HCEC 1CT (cell line): ENCODE measurements around the gene CLDN7.

Experiments
- DNase-seq: peaks from one replicate; pipeline ENCODE4 v3.0.0-alpha.2; 2017

CLDN7 gene

DNA sequence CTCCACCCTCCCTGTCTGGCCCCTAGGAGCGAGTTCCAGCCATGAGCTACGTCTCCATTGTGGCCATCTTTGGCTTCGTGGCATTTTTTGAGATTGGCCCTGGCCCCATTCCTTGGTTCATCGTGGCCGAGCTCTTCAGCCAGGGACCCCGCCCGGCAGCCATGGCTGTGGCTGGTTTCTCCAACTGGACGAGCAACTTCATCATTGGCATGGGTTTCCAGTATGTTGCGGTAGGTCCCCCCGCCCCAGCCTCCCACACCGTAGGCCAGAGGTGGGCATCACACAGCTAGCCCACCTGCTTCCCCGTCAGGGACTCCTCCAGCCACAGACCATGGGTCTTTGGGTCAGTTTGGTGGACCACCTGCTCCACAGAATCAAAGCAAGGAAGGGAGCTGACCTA lies 23.4 kb upstream of the CLDN7 start:
- no peak for DNase-seq

DNA sequence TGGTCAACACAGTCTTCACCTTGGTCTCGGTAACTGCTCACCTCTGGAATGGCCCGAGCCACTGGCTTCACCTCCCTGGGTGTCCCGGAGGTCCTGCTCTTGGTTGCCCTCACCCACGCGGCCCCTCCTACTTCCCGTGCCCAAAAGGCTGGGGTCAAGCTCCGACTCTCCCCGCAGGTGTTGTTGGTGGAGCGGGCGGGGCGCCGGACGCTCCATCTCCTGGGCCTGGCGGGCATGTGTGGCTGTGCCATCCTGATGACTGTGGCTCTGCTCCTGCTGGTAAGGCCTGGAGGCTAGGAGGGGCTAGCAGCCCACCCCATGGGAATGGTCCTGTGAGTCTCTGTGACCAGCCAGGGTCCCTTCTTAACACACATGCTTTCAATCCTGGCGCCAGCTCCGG lies 22.6 kb upstream of the CLDN7 start:
- no peak for DNase-seq

DNA sequence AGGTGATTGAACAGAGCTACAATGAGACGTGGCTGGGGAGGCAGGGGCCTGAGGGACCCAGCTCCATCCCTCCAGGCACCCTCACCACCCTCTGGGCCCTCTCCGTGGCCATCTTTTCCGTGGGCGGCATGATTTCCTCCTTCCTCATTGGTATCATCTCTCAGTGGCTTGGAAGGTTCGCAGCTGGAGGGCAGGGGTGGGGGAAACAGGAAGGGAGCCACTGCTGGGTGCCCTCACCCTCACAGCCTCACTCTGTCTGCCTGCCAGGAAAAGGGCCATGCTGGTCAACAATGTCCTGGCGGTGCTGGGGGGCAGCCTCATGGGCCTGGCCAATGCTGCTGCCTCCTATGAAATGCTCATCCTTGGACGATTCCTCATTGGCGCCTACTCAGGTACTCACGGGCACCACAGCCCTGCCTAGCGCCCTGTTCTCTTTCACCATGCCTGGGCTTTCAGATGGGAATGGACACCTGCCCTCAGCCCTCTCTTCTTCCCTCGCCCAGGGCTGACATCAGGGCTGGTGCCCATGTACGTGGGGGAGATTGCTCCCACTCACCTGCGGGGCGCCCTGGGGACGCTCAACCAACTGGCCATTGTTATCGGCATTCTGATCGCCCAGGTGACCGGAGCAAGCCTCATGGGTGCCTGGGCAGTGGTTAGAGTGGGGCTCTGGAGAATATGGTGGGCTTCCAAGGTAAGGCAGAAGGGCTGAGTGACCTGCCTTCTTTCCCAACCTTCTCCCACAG lies 21.4 kb upstream of the CLDN7 start:
- DNase-seq = no peak

DNA sequence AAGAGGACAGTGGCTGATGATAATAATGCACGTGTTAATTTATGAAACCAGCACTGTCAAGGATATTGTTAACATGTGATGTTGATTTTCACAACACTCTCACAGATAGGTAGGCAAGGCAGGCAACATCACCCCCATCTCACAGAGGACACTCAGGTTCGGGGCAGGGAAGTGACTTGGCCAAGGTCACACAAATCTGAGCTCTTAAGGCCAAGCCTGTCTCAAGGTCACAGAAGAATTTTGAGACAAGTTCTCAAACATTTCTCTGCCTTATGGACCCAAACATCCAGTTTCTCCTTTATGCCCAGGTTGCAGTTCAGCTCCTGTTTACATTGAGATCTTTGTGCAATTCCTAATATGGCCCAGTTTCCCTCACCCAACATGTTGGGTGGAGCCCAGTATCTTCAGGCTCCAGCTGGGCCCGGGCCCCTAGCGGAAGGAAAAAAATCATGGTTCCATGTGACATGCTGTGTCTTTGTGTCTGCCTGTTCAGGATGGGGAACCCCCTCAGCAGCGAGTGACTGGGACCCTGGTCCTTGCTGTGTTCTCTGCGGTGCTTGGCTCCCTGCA lies 20.6 kb upstream of the CLDN7 start:
- DNase-seq = peak; percentile 29

DNA sequence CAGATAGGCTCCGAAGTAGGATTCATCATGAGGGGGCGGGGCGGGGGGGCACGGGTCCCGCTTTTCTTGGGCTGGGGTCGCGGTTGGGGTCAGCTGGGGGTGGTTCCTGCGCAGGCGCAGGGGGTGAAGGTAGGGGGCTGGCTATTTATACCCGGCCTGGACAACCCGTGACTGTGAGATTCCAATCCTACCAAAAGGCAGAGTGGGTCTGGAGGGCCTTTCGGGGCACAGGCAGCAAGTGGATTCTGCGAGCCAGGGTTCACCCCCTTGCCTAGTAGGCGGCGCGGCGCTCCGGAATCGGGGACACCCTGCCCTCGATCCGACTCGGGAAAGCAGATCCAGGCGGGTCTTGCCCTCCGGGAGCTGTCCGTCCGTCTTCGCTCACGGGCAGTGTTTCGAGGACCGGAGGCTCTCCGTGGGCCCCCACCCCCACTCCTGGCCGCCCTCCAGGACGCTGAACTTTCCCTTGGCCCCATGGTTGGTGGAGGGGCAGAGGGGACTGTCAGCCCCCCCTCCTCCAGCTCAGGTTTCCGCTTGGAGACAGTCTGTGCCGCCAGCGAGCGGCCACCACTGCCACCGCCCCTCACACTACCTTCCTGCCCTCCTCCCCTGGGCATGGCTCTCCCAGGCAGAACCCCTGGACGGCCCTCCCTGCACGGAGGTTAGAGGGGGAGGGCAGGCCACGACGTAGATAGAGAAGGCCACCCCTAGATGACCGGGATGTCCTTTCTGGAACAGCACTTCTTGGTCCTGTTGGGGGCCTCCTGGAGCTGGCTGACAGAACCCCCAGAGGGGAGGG lies 19.9 kb upstream of the CLDN7 start:
- no peak for DNase-seq

- peak; percentile 90 for DNase-seq
Measured at GRCh38 chr17:7281074-7281952, 19.0 kb upstream of the CLDN7 start, which contains the start of gene SLC2A4. Gene SLC2A4 (plus strand): TSS chr17:7281718. CDS start chr17:7281935, 217 bp downstream.

GRCh38 chr17:7280519-7281073 lies 18.3 kb upstream of the CLDN7 start:
- DNase-seq = peak; percentile 71

DNA sequence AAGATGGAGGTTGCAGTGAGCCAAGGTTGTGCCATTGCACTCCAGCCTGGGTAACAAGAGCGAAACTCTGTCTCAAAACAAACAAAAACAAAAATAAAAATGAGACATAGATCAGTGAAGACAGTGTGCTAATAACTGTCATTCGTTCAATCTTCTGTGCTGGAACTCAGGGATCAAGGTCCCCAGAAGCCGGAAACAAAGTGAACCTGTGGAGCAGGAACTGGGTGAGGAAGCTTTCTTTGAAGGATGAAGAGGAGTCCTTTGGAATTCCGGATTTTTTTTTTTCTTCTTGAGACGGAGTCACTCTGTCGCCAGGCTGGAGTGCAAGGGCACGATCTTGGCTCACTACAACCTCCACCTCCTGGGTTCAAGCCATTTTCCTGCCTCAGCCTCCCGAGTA lies 17.2 kb upstream of the CLDN7 start:
- no peak for DNase-seq

DNA sequence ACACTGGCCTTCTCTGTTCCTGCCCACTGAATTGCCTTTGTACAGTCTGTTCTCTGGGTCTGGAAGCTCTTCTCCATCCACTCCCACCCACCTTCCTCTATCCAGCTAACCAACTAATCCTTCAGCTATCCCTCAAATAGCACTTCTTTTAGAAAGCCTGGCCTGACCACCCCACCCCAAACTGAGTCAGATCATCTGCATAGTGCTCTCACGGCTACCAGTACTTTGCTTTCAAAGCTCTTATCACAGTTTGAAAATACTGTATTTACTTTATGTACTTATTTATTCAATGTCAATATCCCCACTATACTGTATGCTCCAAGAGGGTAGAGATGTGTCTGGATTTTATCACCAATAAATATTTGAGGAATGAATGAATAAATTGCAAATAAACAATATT lies 4.5 kb upstream of the CLDN7 start:
- peak; percentile 26 for DNase-seq

GRCh38 chr17:7263801-7264078 lies 1.5 kb upstream of the CLDN7 start:
- no peak for DNase-seq

GRCh38 chr17:7262935-7263800 lies 890 bp upstream of the CLDN7 start:
- no peak for DNase-seq

DNA sequence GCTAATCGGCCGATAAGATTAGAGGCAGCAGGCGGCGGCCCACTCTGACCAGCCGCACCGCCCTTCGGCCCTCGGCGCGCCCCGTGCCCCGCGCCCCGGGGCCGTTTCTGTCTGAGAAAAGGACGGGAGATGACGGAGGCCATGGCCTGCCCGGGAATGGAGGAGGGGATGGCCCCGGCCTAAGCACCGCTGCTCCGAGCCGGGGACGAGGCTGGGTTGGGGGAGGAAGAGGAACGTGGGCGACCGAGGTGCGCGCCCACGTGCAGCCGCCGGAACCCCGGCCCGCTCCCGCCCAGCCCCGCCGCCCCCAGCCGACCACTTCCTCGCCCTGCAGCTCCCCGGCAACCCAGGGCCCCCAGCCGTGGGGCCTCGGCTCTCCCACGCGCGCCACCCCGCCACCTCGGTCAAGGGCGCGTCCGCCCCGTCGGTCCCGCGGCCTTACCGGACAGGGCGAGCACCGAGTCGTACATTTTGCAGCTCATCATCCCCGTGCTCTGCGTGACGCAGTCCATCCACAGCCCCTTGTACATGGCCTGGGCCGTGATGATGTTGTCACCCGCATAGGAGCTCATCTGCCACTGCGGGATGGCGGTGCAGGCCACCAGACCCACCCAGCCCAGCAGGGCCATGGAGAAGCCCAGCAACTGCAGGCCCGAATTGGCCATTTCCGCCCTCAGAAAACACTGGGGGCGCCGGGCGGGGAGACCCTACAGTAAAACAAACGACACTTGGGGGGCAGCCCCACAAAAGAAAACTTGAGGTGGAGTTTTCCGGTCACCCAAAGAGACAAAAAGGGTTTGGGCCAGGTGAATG lies 693 bp downstream of the CLDN7 start:
- no peak for DNase-seq

DNA sequence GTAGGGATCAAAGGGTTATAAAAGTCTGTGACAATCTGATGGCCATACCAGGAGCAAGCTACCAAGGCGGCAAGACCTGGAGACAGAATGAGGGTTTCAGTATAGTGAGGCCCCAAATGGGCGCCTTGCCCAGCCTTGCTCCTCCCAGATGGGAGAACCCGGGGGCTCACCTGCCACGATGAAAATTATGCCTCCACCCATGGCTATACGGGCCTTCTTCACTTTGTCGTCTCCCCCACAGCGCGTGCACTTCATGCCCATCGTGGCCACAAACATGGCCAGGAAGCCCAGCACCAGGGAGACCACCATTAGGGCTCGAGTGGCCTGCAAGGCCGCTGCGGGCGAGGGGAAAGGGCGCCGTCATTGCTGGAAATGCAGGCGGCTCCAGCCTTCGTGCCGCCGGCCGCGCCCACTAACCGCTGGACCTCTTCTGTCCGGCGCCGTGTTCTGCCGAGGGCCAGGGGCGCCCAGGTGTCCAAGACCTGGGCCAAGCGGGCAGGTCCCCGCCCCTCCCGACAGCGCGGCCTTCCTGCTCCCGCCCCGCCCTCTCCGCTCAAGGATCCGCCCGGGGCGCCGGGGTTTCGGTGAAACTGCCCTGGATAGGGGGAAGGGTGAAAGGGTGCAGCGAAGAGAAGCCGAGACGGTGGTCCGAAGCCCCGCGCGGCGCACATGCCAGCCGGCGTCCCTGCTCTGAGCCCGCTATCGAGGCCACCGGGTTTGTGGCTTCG lies 1.5 kb downstream of the CLDN7 start:
- DNase-seq = no peak

DNA sequence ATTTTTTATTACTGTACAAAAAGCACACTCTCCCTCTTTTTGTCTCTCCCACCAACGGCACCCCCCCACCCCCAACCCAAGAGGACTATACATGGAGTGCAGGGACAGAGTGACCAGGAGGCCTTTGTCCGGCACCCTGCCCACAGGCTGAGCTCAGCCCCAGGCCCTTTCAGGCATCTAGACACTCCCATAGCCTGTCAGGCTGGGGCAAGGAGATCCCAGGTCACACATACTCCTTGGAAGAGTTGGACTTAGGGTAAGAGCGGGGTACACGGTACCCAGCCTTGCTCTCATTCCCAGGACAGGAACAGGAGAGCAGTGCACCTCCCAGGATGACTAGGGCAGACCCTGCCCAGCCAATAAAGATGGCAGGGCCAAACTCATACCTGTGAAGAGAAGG lies 2.1 kb downstream of the CLDN7 start:
- DNase-seq = no peak

- no peak for DNase-seq
Measured at GRCh38 chr17:7259555-7259889, 2.8 kb downstream of the CLDN7 start.

GRCh38 chr17:7258731-7259554 lies 3.3 kb downstream of the CLDN7 start:
- peak; percentile 37 for DNase-seq

GRCh38 chr17:7256766-7257456 lies 5.4 kb downstream of the CLDN7 start:
- no peak for DNase-seq

DNA sequence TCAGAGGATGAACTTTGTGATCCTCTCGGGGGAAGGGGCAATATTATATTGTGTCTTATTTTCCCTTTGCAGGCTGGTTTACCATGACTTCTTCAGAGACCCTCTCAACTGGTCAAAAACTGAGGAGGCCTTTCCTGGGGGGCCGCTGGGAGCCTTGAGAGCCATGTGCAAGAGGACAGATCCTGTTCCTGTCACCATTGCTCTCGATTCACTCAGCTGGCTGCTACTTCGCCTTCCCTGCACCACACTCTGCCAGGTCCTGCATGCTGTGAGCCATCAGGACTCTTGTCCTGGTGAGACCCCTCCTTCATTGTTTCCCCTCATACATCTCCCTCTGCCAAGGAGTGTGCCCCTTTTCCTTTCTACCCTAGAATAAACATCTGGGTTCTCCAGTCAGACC lies 7.8 kb downstream of the CLDN7 start:
- DNase-seq = no peak

DNA sequence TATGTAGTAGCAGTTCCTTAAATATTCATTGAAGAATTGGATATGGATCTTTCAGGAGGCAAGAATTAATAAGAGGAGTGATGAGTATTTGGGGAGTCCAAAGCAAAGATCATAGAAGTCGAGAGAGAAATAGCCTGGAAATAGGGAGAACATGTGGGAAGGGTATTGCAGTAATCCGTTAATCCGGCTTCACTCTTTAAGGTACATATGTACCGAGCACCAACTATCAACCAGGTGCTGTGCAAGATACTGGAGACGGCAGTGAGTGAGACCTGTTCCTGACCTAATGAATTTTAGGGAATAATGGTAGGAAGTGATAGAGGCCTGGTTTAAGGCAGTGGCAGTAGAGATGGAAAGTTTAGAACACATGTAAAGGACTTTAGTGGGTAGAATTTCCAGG lies 9.2 kb downstream of the CLDN7 start:
- no peak for DNase-seq
